GM19099 (cell line): ENCODE measurements around the gene LRRC56.
A peak's percentile ranks its signal among the peaks of the same experiment; 100 is the strongest.

ENCODE experiments used
- POLR2A ChIP-seq: IDR thresholded peaks from 3 replicates; pipeline ENCODE4 v1.6.1; 2011; ENCODE audit warnings: low read depth; ENCODE audit not compliant: insufficient read length; ENCODE audit errors: extremely low read depth

LRRC56 gene

GRCh38 chr11:506995-507726, 30.2 kb upstream of the LRRC56 start, which contains the start of gene RNH1:
TSS of gene RNH1 (minus strand) at chr11:507242. CDS start at chr11:502162, 5,080 bp downstream.
- TF ChIP-seq POLR2A: peak; percentile 82

GRCh38 chr11:507727-508515, 29.4 kb upstream of the LRRC56 start:
- TF ChIP-seq POLR2A: no peak

- no peak for TF ChIP-seq POLR2A
These were observed 28.4 kb upstream of the LRRC56 start for GRCh38 chr11:508956-509355.

GRCh38 chr11:512761-513595, 24.3 kb upstream of the LRRC56 start:
- TF ChIP-seq POLR2A: no peak

GRCh38 chr11:514606-515005, 22.7 kb upstream of the LRRC56 start:
- TF ChIP-seq POLR2A: no peak

- no peak for TF ChIP-seq POLR2A
These were observed 22.2 kb upstream of the LRRC56 start for GRCh38 chr11:515131-515530.

GRCh38 chr11:516400-516799, 20.9 kb upstream of the LRRC56 start:
- TF ChIP-seq POLR2A: no peak

GRCh38 chr11:518463-519202, 18.7 kb upstream of the LRRC56 start:
- TF ChIP-seq POLR2A: no peak

GRCh38 chr11:520428-521176, 16.7 kb upstream of the LRRC56 start:
- TF ChIP-seq POLR2A: no peak

- no peak for TF ChIP-seq POLR2A
These were observed 16.1 kb upstream of the LRRC56 start for GRCh38 chr11:521177-521688.

- TF ChIP-seq POLR2A: no peak
These were observed 11.1 kb upstream of the LRRC56 start for GRCh38 chr11:526192-526591.

- no peak for TF ChIP-seq POLR2A
These were observed 9.0 kb upstream of the LRRC56 start for GRCh38 chr11:528166-528814.
